ENCODE results near the gene PGAM5.

DNA sequence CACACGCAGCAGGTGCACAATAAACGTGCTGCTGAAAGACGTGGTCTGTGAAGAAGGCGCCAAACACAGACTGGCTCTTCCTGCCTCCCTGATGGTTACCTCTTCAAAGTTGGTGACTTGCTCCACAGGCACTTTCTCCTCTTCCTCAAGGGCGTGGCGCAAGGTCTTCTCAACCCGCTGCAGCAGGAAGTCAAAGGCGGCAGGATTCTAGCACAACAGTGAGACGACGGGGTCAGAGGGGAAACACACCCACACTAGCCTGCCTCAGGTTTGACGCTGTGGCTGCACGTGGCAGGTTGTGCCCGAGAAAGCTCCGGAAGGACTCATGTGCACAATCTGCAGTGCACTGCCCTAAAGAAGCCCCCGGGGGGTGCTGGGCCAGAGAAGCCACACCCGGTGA is 38.5 kb upstream of the PGAM5 start:
- TF ChIP-seq, protein P1, sequence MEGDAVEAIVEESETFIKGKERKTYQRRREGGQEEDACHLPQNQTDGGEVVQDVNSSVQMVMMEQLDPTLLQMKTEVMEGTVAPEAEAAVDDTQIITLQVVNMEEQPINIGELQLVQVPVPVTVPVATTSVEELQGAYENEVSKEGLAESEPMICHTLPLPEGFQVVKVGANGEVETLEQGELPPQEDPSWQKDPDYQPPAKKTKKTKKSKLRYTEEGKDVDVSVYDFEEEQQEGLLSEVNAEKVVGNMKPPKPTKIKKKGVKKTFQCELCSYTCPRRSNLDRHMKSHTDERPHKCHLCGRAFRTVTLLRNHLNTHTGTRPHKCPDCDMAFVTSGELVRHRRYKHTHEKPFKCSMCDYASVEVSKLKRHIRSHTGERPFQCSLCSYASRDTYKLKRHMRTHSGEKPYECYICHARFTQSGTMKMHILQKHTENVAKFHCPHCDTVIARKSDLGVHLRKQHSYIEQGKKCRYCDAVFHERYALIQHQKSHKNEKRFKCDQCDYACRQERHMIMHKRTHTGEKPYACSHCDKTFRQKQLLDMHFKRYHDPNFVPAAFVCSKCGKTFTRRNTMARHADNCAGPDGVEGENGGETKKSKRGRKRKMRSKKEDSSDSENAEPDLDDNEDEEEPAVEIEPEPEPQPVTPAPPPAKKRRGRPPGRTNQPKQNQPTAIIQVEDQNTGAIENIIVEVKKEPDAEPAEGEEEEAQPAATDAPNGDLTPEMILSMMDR (IDR thresholded peaks at IDR 0.05) = no peak
- no peak for TF ChIP-seq POLR2A (IDR thresholded peaks at IDR 0.05)

Data from thyroid gland (tissue), 4 donors.